GM19099 (cell line): ENCODE data around the gene CASKIN2.
A peak's percentile ranks its signal among the peaks of the same experiment; 100 is the strongest.

ENCODE experiments used
- POLR2A ChIP-seq: IDR thresholded peaks from 3 replicates; pipeline ENCODE4 v1.6.1; 2011; ENCODE audit warnings: low read depth; ENCODE audit not compliant: insufficient read length; ENCODE audit errors: extremely low read depth

The CASKIN2 gene

DNA sequence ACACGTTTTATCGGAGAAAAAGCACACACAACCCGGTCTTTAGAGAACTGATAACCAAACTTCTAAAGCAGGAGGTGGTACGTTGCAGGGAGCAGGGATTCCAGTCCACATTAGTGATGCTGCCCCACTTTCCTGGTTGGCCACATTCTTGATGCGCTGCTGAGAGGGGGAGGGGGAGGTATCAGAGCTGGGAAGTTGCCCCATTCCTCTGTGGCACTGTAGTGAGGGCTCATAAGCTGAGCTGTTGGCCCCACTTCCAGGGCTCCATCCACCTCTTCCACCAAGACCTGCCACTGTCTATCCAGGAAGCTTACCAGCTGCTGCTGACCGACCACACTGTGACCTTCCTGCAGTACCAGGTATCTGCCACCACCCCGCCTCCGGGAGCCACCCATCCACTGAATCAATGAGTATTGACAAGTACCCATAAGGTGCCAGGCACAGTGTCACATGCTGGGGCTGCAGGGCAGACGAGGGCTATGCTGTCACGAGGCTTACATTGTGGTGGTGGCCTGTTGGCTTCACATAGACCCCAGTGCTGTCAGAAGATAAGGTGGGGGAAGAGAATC, 2.0 kb upstream of the CASKIN2 start:
- TF ChIP-seq POLR2A: no peak

DNA sequence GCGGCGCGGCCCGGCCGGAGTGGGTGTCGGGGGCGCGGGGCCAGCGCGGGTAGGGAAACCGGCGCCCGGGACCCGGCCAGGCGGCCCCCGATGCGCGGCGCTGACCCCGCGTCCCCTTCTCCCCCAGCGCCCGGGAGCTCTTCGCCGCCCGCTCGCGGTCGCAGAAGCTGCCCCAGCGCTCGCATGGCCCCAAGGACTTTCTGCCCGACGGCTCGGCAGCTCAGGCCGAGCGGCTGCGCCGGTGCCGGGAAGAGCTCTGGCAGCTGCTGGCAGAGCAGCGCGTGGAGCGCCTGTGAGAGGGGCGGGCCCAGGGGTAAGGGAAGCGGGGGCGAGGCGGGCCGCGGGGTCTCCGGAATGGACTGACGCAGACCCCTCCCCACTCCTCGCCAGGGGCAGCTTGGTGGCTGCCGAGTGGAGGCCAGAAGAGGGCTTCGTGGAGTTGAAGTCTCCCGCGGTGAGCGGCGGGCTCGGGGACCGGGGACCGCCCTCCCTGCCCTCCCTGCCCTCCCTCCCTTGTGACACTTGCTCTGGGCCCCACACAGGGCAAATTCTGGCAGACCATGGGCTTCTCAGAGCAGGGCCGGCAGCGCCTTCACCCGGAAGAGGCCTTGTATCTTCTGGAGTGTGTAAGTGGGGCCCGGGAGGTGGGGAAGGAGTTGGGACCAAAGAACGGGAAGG, 1.4 kb upstream of the CASKIN2 start:
- no peak for TF ChIP-seq POLR2A

DNA sequence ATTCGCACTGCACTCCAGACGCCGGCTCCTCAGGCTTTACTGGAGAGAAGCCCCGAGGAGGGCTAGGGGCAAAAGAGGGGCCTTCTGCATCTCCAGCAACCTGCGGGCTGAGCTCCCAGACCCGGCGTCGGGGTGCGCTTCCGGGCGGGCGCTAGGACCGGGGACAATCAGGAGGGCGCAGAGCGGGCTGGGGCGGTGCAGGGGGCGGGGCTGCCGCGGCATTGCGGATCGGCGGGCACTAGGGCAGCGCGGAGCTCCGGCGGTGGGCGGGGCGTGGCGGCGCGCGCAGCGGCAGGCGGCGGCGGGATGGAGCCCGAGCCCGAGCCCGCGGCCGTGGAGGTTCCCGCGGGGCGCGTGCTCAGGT, 900 bp upstream of the CASKIN2 start, which contains the start of gene TSEN54:
TSS of gene TSEN54 (plus strand) at position 274 of the 364 bp plus-strand sequence. CDS start at position 307, 33 bp downstream.
- peak; percentile 58 for TF ChIP-seq POLR2A

DNA sequence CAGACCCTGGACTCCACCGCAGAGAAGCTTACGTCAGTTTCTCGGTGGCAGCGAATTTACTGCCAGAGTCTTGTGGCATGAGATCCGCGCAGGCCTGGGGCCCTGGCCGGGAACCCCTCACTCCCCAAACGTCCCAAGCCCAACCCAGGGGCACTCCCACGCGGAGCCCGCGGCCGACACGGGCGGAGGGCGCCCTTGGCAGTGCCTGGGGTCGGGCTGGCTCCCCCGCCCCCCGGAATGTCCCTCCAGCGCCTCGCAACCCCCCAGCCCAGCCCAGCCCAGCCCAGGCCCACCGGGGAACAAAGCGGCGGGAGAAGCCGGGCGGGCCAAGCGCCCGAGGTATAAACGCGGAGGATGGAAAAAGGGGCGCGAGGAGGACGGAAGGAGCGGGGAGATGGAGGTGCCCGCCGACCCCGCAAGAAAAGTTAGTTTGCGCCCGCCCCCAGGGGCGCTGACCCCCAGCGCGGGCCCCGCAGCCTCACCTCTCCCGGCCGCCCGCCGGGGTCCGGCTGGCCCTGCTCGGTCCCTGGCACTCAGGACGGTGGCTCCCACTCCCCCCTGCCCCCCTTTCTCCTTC, 330 bp downstream of the CASKIN2 start:
- TF ChIP-seq POLR2A: no peak

DNA sequence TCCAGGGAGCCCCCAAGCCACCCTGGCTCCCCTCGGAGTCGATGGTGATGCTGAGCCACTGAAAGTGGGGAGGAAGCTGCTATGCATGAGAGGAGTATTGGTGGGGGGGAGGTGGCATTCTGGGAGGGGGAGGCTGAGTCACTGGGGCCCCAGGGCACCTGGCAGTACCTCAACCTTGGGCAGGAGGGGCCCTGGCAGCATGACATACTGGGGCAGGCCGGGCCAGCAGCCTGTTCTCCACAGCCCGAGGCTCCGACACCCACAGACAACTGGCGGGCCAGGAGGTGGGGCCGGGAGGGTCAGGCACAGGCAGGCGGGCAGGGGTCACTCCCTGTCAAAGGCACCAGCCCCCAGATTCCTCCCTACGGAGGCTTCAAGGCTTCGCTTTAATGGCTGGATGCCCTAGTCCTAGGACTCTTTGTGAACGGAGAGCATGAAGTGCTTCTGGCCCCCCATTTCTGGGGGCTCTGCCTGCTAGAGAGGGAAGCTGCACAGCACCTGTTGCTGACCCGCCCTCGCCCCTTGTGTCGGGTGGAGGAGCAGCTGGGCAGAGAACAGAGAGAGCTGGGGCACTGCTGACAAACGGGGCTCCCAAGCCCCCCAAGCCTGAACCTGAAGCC, 928 bp downstream of the CASKIN2 start:
- TF ChIP-seq POLR2A: no peak

DNA sequence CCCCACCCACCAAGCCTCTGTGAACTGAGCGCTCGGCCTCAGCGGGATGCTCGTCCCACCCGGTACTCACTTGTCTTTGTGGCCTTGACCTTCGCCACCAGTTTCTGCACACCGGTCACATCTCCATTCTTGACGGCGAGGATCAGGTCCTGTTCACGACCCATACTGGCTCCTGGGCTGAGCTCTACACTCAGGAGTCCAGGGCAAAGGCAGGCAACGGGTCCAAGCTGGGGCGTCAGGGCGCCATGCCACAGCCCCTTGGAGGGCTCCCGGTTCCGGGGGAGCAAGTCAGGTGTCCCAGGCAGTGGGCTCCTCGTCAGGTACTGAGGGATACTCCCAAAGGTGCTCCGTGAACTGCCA, 1.7 kb downstream of the CASKIN2 start:
- TF ChIP-seq POLR2A: no peak

DNA sequence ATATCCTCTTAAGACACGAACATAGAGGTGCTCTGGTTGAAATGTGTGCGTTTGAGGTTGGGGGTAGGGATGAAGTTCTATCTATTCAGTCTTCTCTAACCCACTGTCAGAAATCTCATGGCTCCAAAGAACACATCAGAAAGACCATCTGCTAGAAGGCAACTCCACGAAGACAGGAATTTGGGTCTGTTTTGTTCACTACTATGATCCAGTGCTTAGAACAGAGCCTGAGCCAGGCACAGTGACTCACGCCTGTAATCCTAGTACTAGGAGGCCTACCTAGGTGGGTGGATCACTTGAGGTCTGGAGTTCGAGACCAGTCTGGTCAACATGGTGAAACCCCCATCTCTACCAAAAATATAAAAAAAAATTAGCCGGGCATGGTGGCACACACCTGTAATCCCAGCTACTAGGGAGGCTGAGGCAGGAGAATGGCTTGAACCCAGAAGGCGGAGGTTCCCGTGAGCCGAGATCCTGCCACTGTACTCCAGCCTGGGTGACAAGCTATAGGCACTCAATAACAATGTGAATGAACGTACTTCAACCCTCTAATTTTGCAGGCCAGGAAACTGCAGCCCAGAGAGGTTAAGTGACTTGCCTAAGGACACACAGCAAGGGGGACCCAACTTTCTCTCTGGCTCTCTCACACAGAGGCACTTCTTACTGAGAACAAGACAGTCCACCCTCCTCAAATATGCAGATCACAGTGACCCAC, 2.3 kb downstream of the CASKIN2 start:
- no peak for TF ChIP-seq POLR2A

DNA sequence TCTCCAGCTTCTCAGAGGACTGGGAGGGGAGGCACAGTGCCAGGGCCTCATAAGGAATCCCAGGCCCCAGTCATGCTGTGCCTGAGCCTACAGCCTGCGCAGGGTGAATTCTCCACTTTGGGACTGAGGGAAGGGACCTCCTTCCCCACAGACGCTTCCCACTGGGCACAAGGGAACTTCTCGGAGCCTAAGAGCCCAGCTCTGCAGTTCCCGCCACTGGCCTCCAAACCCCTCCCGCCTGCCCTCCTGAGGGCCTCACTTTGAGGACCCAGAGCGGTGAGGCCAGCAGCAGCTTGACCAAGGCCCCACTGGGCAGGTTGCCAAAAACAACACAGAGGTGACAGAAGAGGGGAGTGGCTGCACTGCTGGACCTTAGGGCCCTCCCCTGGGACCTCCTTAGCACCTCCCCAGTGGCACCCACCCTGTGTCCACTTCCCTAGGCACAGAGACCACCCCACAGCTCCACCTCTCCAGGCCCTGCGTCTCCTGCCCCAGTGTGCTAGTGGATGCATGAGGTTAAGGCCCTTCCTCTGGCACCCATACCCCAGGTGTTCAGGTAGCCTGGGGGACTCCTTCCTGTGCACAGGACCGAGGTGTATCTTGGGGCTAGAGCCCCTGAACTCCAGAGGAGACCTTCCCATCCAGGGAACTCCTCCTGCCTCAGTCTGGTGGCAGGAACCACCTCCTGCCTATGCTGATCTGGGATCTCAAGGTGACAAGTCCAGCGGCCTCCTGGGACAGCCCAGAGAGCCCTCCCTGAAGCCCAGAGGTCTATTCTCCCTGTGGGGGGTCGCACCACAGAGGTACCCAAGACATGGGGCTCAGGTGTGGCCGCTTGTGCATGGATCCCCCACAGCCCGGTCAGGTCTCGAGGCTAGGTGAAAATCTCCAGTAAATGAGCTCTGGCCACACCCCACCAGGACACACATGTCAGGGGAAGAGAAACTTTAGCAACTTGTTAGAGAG, 3.4 kb downstream of the CASKIN2 start:
- no peak for TF ChIP-seq POLR2A

DNA sequence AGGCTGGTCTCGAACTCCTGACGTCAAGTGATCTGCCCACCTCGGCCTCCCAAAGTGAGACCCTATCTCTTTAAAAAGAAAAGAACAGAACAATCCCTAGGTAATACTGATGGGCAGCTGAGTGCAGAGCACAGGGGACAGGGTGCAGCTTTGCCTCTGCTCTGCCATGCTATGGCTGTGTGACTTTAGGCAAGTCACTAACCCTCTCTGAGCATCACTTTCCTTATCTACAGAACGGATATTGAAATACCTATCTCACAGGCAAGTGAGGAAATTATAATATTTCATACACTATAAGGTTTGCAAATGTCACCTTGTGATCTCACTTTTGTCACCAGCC, 4.1 kb downstream of the CASKIN2 start:
- no peak for TF ChIP-seq POLR2A

DNA sequence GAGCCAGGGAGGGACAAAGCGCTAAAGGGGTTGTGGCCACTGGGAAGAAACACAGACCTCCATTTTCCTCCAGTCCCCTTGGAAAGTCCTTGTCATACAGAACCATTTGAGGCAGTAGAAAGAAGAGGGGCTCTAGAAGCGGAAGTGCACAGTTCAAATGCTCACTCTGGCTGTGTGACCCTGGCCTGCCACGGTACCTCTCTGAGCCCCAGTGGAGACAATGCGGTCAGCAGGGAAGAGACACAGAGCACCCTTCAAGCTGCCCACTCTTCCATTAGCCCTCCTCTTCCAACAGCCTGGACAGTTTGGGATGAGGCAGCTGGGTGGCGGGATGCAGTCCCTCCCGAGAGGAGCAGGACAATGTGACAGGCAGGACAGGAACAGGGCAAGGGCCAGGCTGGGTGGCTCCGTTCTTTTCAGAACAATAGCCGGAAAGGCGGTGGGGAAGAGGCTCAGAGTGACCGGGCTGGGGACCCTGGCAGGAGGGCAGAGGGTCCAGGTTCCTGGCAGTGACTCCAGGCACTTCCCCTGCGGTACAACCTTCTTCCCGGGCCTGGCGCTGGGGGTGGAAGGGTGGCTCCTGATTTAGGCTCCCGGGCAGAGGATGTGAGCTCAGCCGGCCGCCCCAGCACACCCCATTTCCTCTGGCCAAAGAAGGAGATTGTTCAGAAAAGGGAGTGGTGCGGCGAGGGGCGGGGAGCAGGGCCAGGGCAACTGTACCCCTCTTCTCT, 5.6 kb downstream of the CASKIN2 start:
- TF ChIP-seq POLR2A: no peak

DNA sequence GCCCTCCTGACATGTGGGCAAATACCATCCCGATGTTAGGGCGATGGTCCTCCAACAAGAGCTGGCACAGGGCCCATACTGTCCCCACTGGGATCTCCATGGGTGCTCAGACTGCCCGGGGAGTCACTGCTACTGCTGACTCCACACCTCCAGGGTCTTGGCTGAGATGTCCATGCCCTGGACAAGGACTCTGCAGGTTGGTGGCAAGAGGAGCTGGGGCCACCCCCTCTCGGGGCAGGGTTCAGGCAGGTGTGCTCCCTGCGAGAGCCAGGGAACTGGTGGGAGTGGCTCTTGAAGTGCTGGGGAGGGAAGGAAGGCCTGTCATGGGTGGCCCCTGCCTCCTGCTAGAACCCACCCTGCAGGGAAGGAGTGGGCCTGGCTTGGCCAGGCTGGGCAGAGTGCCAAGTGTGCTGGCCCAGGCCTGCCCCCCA, 6.4 kb downstream of the CASKIN2 start:
- no peak for TF ChIP-seq POLR2A

DNA sequence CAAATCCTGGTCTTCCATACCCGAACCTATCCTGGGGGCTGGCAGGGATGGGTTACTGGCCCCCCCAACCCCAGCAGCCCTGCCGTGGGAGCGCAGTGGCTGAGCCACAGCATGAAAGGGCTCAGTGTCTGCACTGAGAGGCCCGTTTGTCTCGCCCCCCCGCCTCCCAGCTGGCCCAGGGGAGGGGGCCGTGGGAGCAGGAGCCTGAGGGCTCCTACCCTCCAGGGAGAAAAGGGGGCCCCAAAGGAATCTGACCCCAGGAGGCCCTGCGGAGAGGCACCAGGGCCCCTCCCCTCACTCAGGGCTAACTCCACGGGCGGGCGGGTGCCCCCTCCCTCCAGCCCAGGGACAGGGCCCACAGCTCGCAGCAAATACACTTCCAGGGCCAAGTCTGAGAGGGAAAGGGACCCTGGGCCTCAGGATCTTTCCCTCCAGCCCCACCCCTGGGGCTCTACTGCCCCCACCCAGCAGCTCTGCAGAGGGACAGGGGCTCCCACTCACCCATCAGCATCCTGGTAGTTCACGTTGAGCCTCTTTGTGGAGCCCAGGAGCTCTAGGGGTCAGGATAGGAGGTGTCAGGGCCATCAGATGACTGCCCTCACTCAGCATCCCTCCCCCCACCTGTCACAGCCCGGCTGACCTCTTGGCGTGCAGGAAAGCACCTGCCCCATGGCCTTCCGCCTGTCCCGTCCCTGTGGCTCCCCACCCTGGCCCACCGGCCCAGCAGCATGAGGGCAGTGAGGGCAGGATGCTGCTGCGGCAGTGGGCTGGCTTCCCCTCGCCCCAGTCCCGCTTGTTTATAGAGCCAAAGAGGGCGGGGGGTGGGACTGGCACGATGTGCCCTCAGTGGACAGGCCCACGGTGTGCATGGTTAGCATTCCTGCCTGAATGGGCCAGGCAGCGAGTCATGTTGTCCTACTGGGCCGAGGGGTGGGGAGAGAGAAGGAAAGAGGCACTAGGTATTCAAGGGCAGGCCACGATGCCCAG, 7.3 kb downstream of the CASKIN2 start:
- no peak for TF ChIP-seq POLR2A

DNA sequence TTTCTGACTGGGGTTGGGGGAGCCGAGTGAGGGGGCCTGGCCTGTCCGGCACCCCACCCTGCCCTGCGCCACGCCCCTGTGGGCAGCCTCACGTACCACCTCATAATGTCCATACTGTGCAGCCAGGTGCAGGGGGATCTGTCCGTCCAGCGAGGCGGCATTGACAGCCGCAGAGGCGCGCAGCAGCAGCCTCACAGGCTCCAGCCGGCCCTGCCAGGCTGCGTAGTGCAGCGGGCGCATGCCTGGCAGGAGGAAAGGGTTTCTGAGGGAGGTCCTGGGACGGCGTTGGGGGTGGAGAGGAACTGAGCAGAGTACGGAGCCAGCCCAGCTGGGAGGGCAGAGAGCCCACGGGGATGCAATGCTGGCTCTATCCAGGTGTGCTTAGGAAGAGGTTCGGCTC, 8.4 kb downstream of the CASKIN2 start:
- TF ChIP-seq POLR2A: no peak

DNA sequence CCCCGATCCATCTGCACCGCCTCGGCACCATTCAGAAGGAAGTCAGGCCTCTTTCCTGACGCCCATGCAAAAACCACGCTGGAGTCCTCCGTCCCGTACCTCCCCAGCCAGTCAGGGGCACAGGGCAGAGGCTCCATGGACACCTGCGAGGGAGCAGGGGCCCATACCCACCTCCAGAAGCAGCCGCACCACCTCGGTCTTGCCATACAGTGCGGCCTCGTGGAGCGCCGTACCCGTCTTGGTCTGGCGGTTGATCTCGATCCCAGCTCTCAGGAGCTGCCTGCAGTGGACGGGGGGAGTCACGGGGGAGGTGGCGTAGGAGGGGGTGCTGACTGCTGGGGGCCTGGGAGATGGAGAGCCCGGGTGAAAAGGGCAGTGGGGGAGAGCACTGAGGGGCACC, 9.2 kb downstream of the CASKIN2 start:
- TF ChIP-seq POLR2A: no peak
